HEK293 (cell line): ENCODE results near the gene CAMK1.

Experiments used
- FEZF1 ChIP-seq: fragments of 450-650 bp; formaldehyde crosslinking; IDR thresholded peaks from 2 replicates; pipeline ENCODE4 v1.5.1; 2016; ENCODE audit warnings: missing biosample characterization, missing genetic modification characterization
- GFI1B ChIP-seq: fragments of 450-650 bp; formaldehyde crosslinking; IDR thresholded peaks from 2 replicates; pipeline ENCODE4 v1.5.1; 2016; ENCODE audit warnings: missing biosample characterization, missing genetic modification characterization
- OSR2 ChIP-seq: fragments of 450-650 bp; formaldehyde crosslinking; IDR thresholded peaks from 2 replicates; pipeline ENCODE4 v1.5.1; 2016; ENCODE audit warnings: missing biosample characterization, missing genetic modification characterization
- SCRT1 ChIP-seq: fragments of 450-650 bp; formaldehyde crosslinking; IDR thresholded peaks from 2 replicates; pipeline ENCODE4 v1.5.1; 2016; ENCODE audit warnings: missing biosample characterization, missing genetic modification characterization, borderline replicate concordance
- YY1 ChIP-seq: fragments of 450-650 bp; formaldehyde crosslinking; IDR thresholded peaks from 2 replicates; pipeline ENCODE4 v1.5.1; 2018; ENCODE audit warnings: missing biosample characterization, missing genetic modification characterization
- ZBTB48 ChIP-seq: fragments of 450-650 bp; formaldehyde crosslinking; IDR thresholded peaks from 2 replicates; pipeline ENCODE4 v1.5.1; 2016; ENCODE audit warnings: missing biosample characterization, missing genetic modification characterization
- ZFHX2 ChIP-seq: fragments of 450-650 bp; formaldehyde crosslinking; conservative IDR thresholded peaks from 2 replicates; pipeline ENCODE4 v1.5.1; 2016; ENCODE audit warnings: missing biosample characterization, missing genetic modification characterization
- ZNF133 ChIP-seq: fragments of 450-650 bp; formaldehyde crosslinking; IDR thresholded peaks from 2 replicates; pipeline ENCODE4 v1.5.1; 2016; ENCODE audit warnings: missing biosample characterization, missing genetic modification characterization
- ZNF16 ChIP-seq: fragments of 450-650 bp; formaldehyde crosslinking; IDR thresholded peaks from 2 replicates; pipeline ENCODE4 v1.5.1; 2016; ENCODE audit warnings: low read depth, missing biosample characterization, missing genetic modification characterization
- ZNF19 ChIP-seq: fragments of 450-650 bp; formaldehyde crosslinking; IDR thresholded peaks from 2 replicates; pipeline ENCODE4; 2016; ENCODE audit warnings: missing biosample characterization, missing genetic modification characterization, low read depth
- ZNF362 ChIP-seq: fragments of 450-650 bp; formaldehyde crosslinking; IDR thresholded peaks from 2 replicates; pipeline ENCODE4 v1.5.1; 2016; ENCODE audit warnings: missing biosample characterization, missing genetic modification characterization
- ZNF426 ChIP-seq: fragments of 450-650 bp; formaldehyde crosslinking; IDR thresholded peaks from 2 replicates; pipeline ENCODE4 v1.5.1; 2017; ENCODE audit warnings: missing biosample characterization, missing genetic modification characterization, mild to moderate bottlenecking, inconsistent platforms, moderate library complexity
- ZNF48 ChIP-seq: fragments of 450-650 bp; formaldehyde crosslinking; IDR thresholded peaks from 2 replicates; pipeline ENCODE4 v1.5.1; 2016; ENCODE audit warnings: missing biosample characterization, missing genetic modification characterization
- ZNF560 ChIP-seq: fragments of 450-650 bp; formaldehyde crosslinking; IDR thresholded peaks from 2 replicates; pipeline ENCODE4 v1.5.1; 2017; ENCODE audit warnings: missing biosample characterization, missing genetic modification characterization, borderline replicate concordance
- ZNF571 ChIP-seq: fragments of 450-650 bp; formaldehyde crosslinking; IDR thresholded peaks from 2 replicates; pipeline ENCODE4 v1.5.0; 2017; ENCODE audit warnings: missing biosample characterization, missing genetic modification characterization
- ZNF621 ChIP-seq: fragments of 450-650 bp; formaldehyde crosslinking; IDR thresholded peaks from 2 replicates; pipeline ENCODE4 v1.5.1; 2017; ENCODE audit warnings: missing biosample characterization, missing genetic modification characterization
- ZNF664 ChIP-seq: fragments of 450-650 bp; formaldehyde crosslinking; IDR thresholded peaks from 2 replicates; pipeline ENCODE4 v1.5.1; 2016; ENCODE audit warnings: missing biosample characterization, missing genetic modification characterization
- ZNF670 ChIP-seq: fragments of 450-650 bp; formaldehyde crosslinking; IDR thresholded peaks from 2 replicates; pipeline ENCODE4 v1.5.1; 2016; ENCODE audit warnings: missing biosample characterization, missing genetic modification characterization, low read depth
- ZNF677 ChIP-seq: fragments of 450-650 bp; IDR thresholded peaks from 2 replicates; pipeline ENCODE4 v1.5.0; 2018; ENCODE audit warnings: missing biosample characterization, mild to moderate bottlenecking, missing genetic modification characterization, moderate library complexity
- ZNF701 ChIP-seq: fragments of 450-650 bp; formaldehyde crosslinking; IDR thresholded peaks from 2 replicates; pipeline ENCODE4 v1.5.1; 2016; ENCODE audit warnings: missing biosample characterization, missing genetic modification characterization
- ZNF747 ChIP-seq: fragments of 450-650 bp; formaldehyde crosslinking; IDR thresholded peaks from 2 replicates; pipeline ENCODE4 v1.5.1; 2016; ENCODE audit warnings: missing biosample characterization, missing genetic modification characterization
- ZNF776 ChIP-seq: fragments of 450-650 bp; formaldehyde crosslinking; IDR thresholded peaks from 2 replicates; pipeline ENCODE4 v1.5.0; 2017; ENCODE audit warnings: missing biosample characterization, missing genetic modification characterization, borderline replicate concordance
- ZSCAN23 ChIP-seq: fragments of 450-650 bp; formaldehyde crosslinking; IDR thresholded peaks from 2 replicates; pipeline ENCODE4 v1.5.1; 2016; ENCODE audit warnings: missing biosample characterization, missing genetic modification characterization
- ZXDB ChIP-seq: fragments of 450-650 bp; formaldehyde crosslinking; IDR thresholded peaks from 2 replicates; pipeline ENCODE4 v1.5.1; 2016; ENCODE audit warnings: missing biosample characterization, missing genetic modification characterization
- TF ChIP-seq, protein P1 (sequence below): fragments of 450-650 bp; formaldehyde crosslinking; IDR thresholded peaks from 2 replicates; pipeline ENCODE4 v1.5.1; 2017; ENCODE audit warnings: missing biosample characterization, missing genetic modification characterization
- TF ChIP-seq, protein P2 (sequence below): fragments of 450-650 bp; formaldehyde crosslinking; IDR thresholded peaks from 2 replicates; pipeline ENCODE4 v1.5.1; 2016; ENCODE audit warnings: missing biosample characterization, missing genetic modification characterization
- TF ChIP-seq, protein P3 (sequence below): fragments of 450-650 bp; formaldehyde crosslinking; IDR thresholded peaks from 2 replicates; pipeline ENCODE4 v1.5.1; 2016; ENCODE audit warnings: missing biosample characterization, missing genetic modification characterization
- TF ChIP-seq, protein P4 (sequence below): fragments of 450-650 bp; formaldehyde crosslinking; IDR thresholded peaks from 2 replicates; pipeline ENCODE4 v1.5.1; 2017; ENCODE audit warnings: missing biosample characterization, missing genetic modification characterization
- TF ChIP-seq, protein P5 (sequence below): fragments of 450-650 bp; formaldehyde crosslinking; optimal IDR thresholded peaks from 2 replicates; pipeline ENCODE3; 2016; ENCODE audit warnings: missing biosample characterization, mild to moderate bottlenecking, missing genetic modification characterization
- TF ChIP-seq, protein P6 (sequence below): fragments of 450-650 bp; formaldehyde crosslinking; IDR thresholded peaks from 2 replicates; pipeline ENCODE4 v1.5.1; 2017; ENCODE audit warnings: missing biosample characterization, missing genetic modification characterization

CAMK1 gene

DNA sequence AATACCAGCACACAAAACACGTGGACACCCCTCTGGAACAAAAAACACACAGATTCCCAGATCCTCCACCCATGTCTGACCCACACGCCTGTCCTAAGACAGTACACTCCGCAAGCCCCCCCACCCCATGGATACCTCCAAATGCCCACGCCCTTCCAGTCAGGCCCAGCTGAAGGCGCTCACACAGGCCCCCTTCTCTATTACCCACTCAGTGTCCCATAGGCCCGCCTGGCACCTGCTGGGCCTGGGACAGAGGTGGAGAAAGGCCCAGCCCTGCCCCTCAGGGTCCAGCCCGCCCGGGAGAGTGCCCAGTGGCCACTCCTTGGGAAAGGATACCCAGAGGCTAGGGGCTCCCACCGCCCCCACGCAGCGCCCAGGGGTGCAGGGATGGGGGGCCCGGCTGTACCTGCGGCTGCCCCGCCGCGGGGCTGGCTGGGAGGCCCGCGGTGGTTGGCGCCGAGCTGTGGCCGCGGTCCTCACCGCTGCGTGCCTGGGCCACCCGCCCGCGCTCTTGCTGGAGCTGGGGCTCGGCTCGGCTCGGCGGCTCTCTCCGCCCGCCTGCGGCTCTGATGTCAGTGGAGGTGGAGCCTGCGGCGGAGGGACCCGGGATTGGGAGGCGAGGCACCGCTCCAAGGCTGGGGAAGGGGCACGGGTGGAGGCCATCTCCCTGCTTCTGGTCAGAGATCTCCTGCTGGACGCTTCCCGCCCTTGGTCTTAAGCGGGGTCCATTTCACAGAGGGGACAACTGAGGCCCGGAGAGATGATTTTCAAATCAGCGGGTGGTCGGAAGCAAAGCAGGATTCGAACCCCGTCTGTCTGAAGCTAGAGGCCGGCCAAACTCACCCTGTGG is at the start of gene CAMK1 (continued):
- TF ChIP-seq, protein P1, sequence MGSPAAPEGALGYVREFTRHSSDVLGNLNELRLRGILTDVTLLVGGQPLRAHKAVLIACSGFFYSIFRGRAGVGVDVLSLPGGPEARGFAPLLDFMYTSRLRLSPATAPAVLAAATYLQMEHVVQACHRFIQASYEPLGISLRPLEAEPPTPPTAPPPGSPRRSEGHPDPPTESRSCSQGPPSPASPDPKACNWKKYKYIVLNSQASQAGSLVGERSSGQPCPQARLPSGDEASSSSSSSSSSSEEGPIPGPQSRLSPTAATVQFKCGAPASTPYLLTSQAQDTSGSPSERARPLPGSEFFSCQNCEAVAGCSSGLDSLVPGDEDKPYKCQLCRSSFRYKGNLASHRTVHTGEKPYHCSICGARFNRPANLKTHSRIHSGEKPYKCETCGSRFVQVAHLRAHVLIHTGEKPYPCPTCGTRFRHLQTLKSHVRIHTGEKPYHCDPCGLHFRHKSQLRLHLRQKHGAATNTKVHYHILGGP (tag by site-specific recombination), result no peak
- no peak; the same call in 1 of the 2 replicates for TF ChIP-seq ZFHX2 (tag by site-specific recombination)
- TF ChIP-seq ZNF747, result no peak
- no peak for TF ChIP-seq ZNF664 (tag by site-specific recombination)
- TF ChIP-seq ZNF426 (tag by site-specific recombination), result no peak
- TF ChIP-seq FEZF1, result no peak
- TF ChIP-seq ZNF560, result no peak
- TF ChIP-seq OSR2 (tag by site-specific recombination), result no peak
- no peak for TF ChIP-seq ZNF621 (tag by site-specific recombination)
- no peak for TF ChIP-seq ZNF677
- TF ChIP-seq, protein P2, sequence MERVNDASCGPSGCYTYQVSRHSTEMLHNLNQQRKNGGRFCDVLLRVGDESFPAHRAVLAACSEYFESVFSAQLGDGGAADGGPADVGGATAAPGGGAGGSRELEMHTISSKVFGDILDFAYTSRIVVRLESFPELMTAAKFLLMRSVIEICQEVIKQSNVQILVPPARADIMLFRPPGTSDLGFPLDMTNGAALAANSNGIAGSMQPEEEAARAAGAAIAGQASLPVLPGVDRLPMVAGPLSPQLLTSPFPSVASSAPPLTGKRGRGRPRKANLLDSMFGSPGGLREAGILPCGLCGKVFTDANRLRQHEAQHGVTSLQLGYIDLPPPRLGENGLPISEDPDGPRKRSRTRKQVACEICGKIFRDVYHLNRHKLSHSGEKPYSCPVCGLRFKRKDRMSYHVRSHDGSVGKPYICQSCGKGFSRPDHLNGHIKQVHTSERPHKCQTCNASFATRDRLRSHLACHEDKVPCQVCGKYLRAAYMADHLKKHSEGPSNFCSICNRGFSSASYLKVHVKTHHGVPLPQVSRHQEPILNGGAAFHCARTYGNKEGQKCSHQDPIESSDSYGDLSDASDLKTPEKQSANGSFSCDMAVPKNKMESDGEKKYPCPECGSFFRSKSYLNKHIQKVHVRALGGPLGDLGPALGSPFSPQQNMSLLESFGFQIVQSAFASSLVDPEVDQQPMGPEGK (tag by site-specific recombination), result peak; percentile 48; the same call in 1 of the 2 replicates
- TF ChIP-seq ZNF48 (tag by site-specific recombination), result no peak
- TF ChIP-seq ZXDB, result no peak
- no peak for TF ChIP-seq ZNF362 (tag by site-specific recombination)
- no peak for TF ChIP-seq ZNF16 (tag by site-specific recombination)
- TF ChIP-seq, protein P3, sequence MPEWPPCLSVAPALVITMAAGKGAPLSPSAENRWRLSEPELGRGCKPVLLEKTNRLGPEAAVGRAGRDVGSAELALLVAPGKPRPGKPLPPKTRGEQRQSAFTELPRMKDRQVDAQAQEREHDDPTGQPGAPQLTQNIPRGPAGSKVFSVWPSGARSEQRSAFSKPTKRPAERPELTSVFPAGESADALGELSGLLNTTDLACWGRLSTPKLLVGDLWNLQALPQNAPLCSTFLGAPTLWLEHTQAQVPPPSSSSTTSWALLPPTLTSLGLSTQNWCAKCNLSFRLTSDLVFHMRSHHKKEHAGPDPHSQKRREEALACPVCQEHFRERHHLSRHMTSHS (tag by site-specific recombination), result no peak
- no peak for TF ChIP-seq SCRT1 (tag by site-specific recombination)
- no peak for TF ChIP-seq ZNF776 (tag by site-specific recombination)
- TF ChIP-seq ZSCAN23 (tag by site-specific recombination), result no peak
- TF ChIP-seq ZNF571 (tag by site-specific recombination), result no peak
- TF ChIP-seq YY1 (tag by site-specific recombination), result no peak
- TF ChIP-seq ZBTB48, result no peak; the same call in 1 of the 2 replicates
- TF ChIP-seq, protein P4, sequence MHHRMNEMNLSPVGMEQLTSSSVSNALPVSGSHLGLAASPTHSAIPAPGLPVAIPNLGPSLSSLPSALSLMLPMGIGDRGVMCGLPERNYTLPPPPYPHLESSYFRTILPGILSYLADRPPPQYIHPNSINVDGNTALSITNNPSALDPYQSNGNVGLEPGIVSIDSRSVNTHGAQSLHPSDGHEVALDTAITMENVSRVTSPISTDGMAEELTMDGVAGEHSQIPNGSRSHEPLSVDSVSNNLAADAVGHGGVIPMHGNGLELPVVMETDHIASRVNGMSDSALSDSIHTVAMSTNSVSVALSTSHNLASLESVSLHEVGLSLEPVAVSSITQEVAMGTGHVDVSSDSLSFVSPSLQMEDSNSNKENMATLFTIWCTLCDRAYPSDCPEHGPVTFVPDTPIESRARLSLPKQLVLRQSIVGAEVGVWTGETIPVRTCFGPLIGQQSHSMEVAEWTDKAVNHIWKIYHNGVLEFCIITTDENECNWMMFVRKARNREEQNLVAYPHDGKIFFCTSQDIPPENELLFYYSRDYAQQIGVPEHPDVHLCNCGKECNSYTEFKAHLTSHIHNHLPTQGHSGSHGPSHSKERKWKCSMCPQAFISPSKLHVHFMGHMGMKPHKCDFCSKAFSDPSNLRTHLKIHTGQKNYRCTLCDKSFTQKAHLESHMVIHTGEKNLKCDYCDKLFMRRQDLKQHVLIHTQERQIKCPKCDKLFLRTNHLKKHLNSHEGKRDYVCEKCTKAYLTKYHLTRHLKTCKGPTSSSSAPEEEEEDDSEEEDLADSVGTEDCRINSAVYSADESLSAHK (tag by site-specific recombination), result no peak; the same call in 1 of the 2 replicates
- TF ChIP-seq, protein P5, sequence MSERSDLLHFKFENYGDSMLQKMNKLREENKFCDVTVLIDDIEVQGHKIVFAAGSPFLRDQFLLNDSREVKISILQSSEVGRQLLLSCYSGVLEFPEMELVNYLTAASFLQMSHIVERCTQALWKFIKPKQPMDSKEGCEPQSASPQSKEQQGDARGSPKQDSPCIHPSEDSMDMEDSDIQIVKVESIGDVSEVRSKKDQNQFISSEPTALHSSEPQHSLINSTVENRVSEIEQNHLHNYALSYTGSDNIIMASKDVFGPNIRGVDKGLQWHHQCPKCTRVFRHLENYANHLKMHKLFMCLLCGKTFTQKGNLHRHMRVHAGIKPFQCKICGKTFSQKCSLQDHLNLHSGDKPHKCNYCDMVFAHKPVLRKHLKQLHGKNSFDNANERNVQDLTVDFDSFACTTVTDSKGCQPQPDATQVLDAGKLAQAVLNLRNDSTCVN (tag by site-specific recombination), result peak; percentile 56
- no peak for TF ChIP-seq ZNF670 (tag by site-specific recombination)
- TF ChIP-seq ZNF701 (tag by site-specific recombination), result no peak
- TF ChIP-seq, protein P6, sequence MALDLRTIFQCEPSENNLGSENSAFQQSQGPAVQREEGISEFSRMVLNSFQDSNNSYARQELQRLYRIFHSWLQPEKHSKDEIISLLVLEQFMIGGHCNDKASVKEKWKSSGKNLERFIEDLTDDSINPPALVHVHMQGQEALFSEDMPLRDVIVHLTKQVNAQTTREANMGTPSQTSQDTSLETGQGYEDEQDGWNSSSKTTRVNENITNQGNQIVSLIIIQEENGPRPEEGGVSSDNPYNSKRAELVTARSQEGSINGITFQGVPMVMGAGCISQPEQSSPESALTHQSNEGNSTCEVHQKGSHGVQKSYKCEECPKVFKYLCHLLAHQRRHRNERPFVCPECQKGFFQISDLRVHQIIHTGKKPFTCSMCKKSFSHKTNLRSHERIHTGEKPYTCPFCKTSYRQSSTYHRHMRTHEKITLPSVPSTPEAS (tag by site-specific recombination), result no peak
- TF ChIP-seq GFI1B (tag by site-specific recombination), result no peak
- no peak for TF ChIP-seq ZNF133 (tag by site-specific recombination)
- no peak for TF ChIP-seq ZNF19
